ENCODE results near the gene COQ4. TPM values are rescaled to one million over a fixed set of nuclear protein-coding genes. Genes with fewer than 3 reads are reported as not detected.

COQ4 gene
- total RNA-seq, 1 experiment from 2014 or later, result 45.3 TPM

DNA sequence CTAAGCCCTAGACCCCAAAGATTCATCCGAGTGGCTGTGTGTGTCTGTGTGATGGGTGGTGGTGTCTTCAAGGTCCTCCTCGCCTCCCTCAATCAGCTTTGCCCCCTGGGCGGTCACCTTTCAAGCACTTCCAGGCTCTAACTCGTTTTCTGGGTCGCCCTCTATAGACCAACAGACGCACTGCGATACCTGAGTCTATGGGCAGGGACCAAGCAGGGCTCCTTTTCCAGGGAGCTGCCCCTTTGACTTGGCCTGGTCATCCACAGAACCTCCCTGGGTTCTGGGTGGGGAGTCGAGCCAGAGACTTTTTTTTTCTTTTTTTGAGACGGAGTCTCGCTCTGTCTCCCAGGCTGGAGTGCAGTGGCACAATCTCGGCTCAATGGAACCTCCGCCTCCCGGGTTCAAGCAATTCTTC lies 18.8 kb downstream of the COQ4 start:
- H3K27ac Mint-ChIP-seq, result no peak overlapping the region
- ChIA-PET POLR2A (interaction anchor here (0.6 to 1.2 kb wide), 4 partner anchors 9 to 167 kb away, joined by 3 to 6 read pairs (median 4); partner anchors contain the start of genes GOLGA2 and SWI5), CTCF (interaction anchor here (0.5 to 1.5 kb wide), 44 partner anchors 10 to 210 kb away, joined by 3 to 49 read pairs (median 5); partner anchors contain the start of genes BBLN, CERCAM, DNM1 and GLE1)
- peak; percentile 54 for ATAC-seq
- H3K4me3 Mint-ChIP-seq, result peak overlapping the region; percentile 85
- H3K27me3 Mint-ChIP-seq (ENCODE audit: low read depth), result no peaks in the 10 kb centered on the region
- peak; percentile 81 for DNase-seq (ENCODE audit: low spot score)
- peaks cover 5% of the 10 kb centered on the region; the same call in 1 of the 2 replicates for H3K4me1 Mint-ChIP-seq
- no peaks in the 10 kb centered on the region for H3K9me3 Mint-ChIP-seq
- H3K36me3 Mint-ChIP-seq, result peaks cover 7% of the 10 kb centered on the region; the same call in 1 of the 2 replicates
- TF ChIP-seq ETV6 (CRISPR knock-in tag; IDR thresholded peaks at IDR 0.05) (no peak), CTCF (IDR thresholded peaks at IDR 0.05) (peak; percentile 42; the same call in 1 of the 2 replicates), ZNF423 (CRISPR knock-in tag; IDR thresholded peaks at IDR 0.05) (0 out of 2 replicates have a peak, but pooled peaks have one; percentile 40), NFE2L1 (CRISPR knock-in tag; IDR thresholded peaks at IDR 0.05) (no peak)

DNA sequence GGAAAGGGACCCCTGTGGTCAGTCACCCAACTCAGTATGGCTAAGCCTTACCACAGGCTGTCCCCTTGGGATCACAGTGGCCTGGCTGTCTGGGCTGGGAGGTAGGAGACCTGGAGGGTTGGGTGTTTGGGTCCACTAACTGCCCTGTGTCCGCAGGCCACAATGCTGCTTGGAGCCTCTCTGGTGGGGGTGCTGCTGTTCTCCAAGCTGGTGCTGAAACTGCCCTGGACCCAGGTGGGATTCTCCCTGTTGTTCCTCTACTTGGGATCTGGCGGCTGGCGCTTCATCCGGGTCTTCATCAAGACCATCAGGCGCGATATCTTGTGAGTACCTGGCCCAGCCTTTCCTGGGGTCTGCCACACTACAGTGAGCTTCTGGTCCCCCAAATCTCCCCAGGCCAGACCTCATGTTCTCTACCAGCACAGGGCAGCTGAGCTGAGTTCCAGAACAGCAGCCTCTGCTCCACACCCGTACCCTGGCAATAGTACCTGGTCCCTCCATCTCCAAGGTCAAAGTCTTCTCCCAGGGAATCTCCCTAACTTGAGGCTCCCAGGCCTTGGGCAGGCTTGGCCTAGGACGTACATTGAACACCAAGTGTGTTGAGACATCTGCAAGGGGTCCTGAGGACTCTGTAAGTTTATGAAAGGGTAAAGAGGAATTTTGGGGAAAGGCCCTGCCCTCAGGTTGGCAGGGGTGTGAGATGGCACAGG lies 20.5 kb downstream of the COQ4 start:
- ChIA-PET POLR2A (no interaction called here), CTCF (interaction anchor here (1.1 to 2.2 kb wide), 3 partner anchors 48 to 96 kb away, joined by 3 to 6 read pairs (median 3); no protein-coding TSS in a partner anchor)
- ATAC-seq, result no peak

More for the DNA sequence above, 20.5 kb downstream of the COQ4 start:
- Mint-ChIP-seq H3K9me3 (no peaks in the 10 kb centered on the region), H3K4me3 (no peak overlapping the region), H3K27ac (no peak overlapping the region), H3K4me1 (peaks cover 5% of the 10 kb centered on the region; the same call in 1 of the 2 replicates), H3K36me3 (peaks cover 10% of the 10 kb centered on the region; the same call in 1 of the 2 replicates), H3K27me3 (ENCODE audit: low read depth) (no peaks in the 10 kb centered on the region)
- TF ChIP-seq CBFB (CRISPR knock-in tag; IDR thresholded peaks at IDR 0.05; ENCODE audit: low read depth), result no peak
- no peak for TF ChIP-seq SMAD4 (CRISPR knock-in tag; IDR thresholded peaks at IDR 0.05)
- no peak for TF ChIP-seq SMAD3 (CRISPR knock-in tag; IDR thresholded peaks at IDR 0.05; ENCODE audit: borderline replicate concordance)
- TF ChIP-seq TCF7 (CRISPR knock-in tag; IDR thresholded peaks at IDR 0.05; ENCODE audit: low read depth), result no peak
- TF ChIP-seq ATF1 (CRISPR knock-in tag; IDR thresholded peaks at IDR 0.05), result no peak
- no peak for TF ChIP-seq MLX (CRISPR knock-in tag; IDR thresholded peaks at IDR 0.05)
- no peak for TF ChIP-seq ZNF317 (CRISPR knock-in tag; IDR thresholded peaks at IDR 0.05; ENCODE audit: borderline replicate concordance, low read depth)
- no peak for TF ChIP-seq ZNF671 (CRISPR knock-in tag; IDR thresholded peaks at IDR 0.05)
- no peak for TF ChIP-seq OVOL2 (CRISPR knock-in tag; IDR thresholded peaks at IDR 0.05; ENCODE audit: borderline replicate concordance)
- TF ChIP-seq, protein P1, sequence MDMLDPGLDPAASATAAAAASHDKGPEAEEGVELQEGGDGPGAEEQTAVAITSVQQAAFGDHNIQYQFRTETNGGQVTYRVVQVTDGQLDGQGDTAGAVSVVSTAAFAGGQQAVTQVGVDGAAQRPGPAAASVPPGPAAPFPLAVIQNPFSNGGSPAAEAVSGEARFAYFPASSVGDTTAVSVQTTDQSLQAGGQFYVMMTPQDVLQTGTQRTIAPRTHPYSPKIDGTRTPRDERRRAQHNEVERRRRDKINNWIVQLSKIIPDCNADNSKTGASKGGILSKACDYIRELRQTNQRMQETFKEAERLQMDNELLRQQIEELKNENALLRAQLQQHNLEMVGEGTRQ (CRISPR knock-in tag; IDR thresholded peaks at IDR 0.05), result no peak
- no peak for TF ChIP-seq GABPB1 (CRISPR knock-in tag; IDR thresholded peaks at IDR 0.05)
- no peak for TF ChIP-seq MAX (CRISPR knock-in tag; IDR thresholded peaks at IDR 0.05)
- no peak for TF ChIP-seq ZBTB21 (CRISPR knock-in tag; IDR thresholded peaks at IDR 0.05; ENCODE audit: borderline replicate concordance)
- TF ChIP-seq E2F5 (CRISPR knock-in tag; IDR thresholded peaks at IDR 0.05), result no peak
- TF ChIP-seq NR2C2 (CRISPR knock-in tag; IDR thresholded peaks at IDR 0.05), result no peak
- no peak for TF ChIP-seq AR (CRISPR knock-in tag; IDR thresholded peaks at IDR 0.05)
- TF ChIP-seq ATF3 (CRISPR knock-in tag; conservative IDR thresholded peaks at IDR 0.05), result no peak
- no peak for TF ChIP-seq ZNF423 (CRISPR knock-in tag; IDR thresholded peaks at IDR 0.05)
- TF ChIP-seq NFE2L1 (CRISPR knock-in tag; IDR thresholded peaks at IDR 0.05), result no peak
- DNase-seq (ENCODE audit: low spot score), result no peak
